Measurements from ENCODE around the gene SBNO1. TPM values are rescaled to one million over a fixed set of nuclear protein-coding genes. Genes with fewer than 3 reads are reported as not detected.
"Not testable (repeated sequence)": the region's sequence is repeated elsewhere in the genome, so short reads cannot be mapped to it uniquely, and the experiment has no call there.

SBNO1 gene
- total RNA-seq, 1 experiment from 2014 or later, result 60.8 TPM

GRCh38 chr12:123369229-123369628, 4.6 kb upstream of the SBNO1 start:
- BruUV-seq (replicated peaks), result no TSS peak
- no peaks in the 10 kb centered on the region for H3K4me1 Mint-ChIP-seq (ENCODE audit: low read depth, unreplicated experiment)
- CTCF ChIA-PET, result interaction anchor here (0.7 kb wide), 1 partner anchor 111 kb away, joined by 3 read pairs; no protein-coding TSS in a partner anchor
- TF ChIP-seq CTCF (IDR thresholded peaks at IDR 0.05; ENCODE audit: unreplicated experiment), result no peak
- H3K27ac Mint-ChIP-seq (ENCODE audit: unreplicated experiment), result no peak overlapping the region
- no peak overlapping the region for H3K4me3 Mint-ChIP-seq (ENCODE audit: low read depth, unreplicated experiment)
- no peaks in the 10 kb centered on the region for H3K9me3 Mint-ChIP-seq (ENCODE audit: low read depth, unreplicated experiment)
- DNase-seq, result no peak
- H3K27me3 Mint-ChIP-seq (ENCODE audit: unreplicated experiment), result no peaks in the 10 kb centered on the region
- H3K36me3 Mint-ChIP-seq (ENCODE audit: insufficient read depth, unreplicated experiment), result peaks cover 15% of the 10 kb centered on the region
- intact Hi-C loops (cut with micrococcal nuclease; ENCODE audit: unreplicated experiment), result no loop called here

GRCh38 chr12:123368431-123368830, 3.8 kb upstream of the SBNO1 start:
- CTCF ChIA-PET, result not testable (repeated sequence)

GRCh38 chr12:123367511-123367910, 2.9 kb upstream of the SBNO1 start:
- peaks cover 31% of the 10 kb centered on the region for H3K36me3 Mint-ChIP-seq (ENCODE audit: insufficient read depth, unreplicated experiment)
- CTCF ChIA-PET, result interaction anchor here (0.5 to 1.2 kb wide), 3 partner anchors 16 to 1480 kb away, joined by 3 to 4 read pairs (median 3); partner anchors contain the start of gene KMT5A
- H3K27ac Mint-ChIP-seq (ENCODE audit: unreplicated experiment), result no peak overlapping the region
- H3K27me3 Mint-ChIP-seq (ENCODE audit: unreplicated experiment), result no peaks in the 10 kb centered on the region
- BruUV-seq (replicated peaks), result no TSS peak
- H3K4me1 Mint-ChIP-seq (ENCODE audit: low read depth, unreplicated experiment), result no peaks in the 10 kb centered on the region
- no peak for DNase-seq
- intact Hi-C loops (cut with micrococcal nuclease; ENCODE audit: unreplicated experiment), result no loop called here
- no peak overlapping the region for H3K4me3 Mint-ChIP-seq (ENCODE audit: low read depth, unreplicated experiment)
- no peak for TF ChIP-seq CTCF (IDR thresholded peaks at IDR 0.05; ENCODE audit: unreplicated experiment)
- H3K9me3 Mint-ChIP-seq (ENCODE audit: low read depth, unreplicated experiment), result no peaks in the 10 kb centered on the region

More at GRCh38 chr12:123368431-123368830, 3.8 kb upstream of the SBNO1 start:
- BruUV-seq (replicated peaks); H3K27me3 Mint-ChIP-seq (ENCODE audit: unreplicated experiment); intact Hi-C loops (cut with micrococcal nuclease; ENCODE audit: unreplicated experiment); H3K9me3 Mint-ChIP-seq (ENCODE audit: low read depth, unreplicated experiment); H3K27ac Mint-ChIP-seq (ENCODE audit: unreplicated experiment); H3K4me1 Mint-ChIP-seq (ENCODE audit: low read depth, unreplicated experiment); DNase-seq; H3K4me3 Mint-ChIP-seq (ENCODE audit: low read depth, unreplicated experiment): not testable (repeated sequence)
- H3K36me3 Mint-ChIP-seq (ENCODE audit: insufficient read depth, unreplicated experiment), result peaks cover 23% of the 10 kb centered on the region

GRCh38 chr12:123365025-123365917, 624 bp upstream of the SBNO1 start:
- CTCF ChIA-PET, result interaction anchor here (0.6 to 3.0 kb wide), 17 partner anchors 9 to 1364 kb away, joined by 3 to 37 read pairs (median 4); partner anchors contain the start of genes KMT5A, MPHOSPH9, MTRFR and TCTN2
- H3K27me3 Mint-ChIP-seq (ENCODE audit: unreplicated experiment), result no peaks in the 10 kb centered on the region
- H3K4me1 Mint-ChIP-seq (ENCODE audit: low read depth, unreplicated experiment), result no peaks in the 10 kb centered on the region
- H3K4me3 Mint-ChIP-seq (ENCODE audit: low read depth, unreplicated experiment), result peak overlapping the region; percentile 73
- intact Hi-C loops (cut with micrococcal nuclease; ENCODE audit: unreplicated experiment), result loop anchor here (1.0 kb wide), 1 partner anchor 18 kb away; no protein-coding TSS in a partner anchor
- TSS peak; percentile 96 for BruUV-seq (replicated peaks)
- H3K27ac Mint-ChIP-seq (ENCODE audit: unreplicated experiment), result peak overlapping the region; percentile 87
- TF ChIP-seq CTCF (IDR thresholded peaks at IDR 0.05; ENCODE audit: unreplicated experiment), result peak; percentile 72
- peaks cover 38% of the 10 kb centered on the region for H3K36me3 Mint-ChIP-seq (ENCODE audit: insufficient read depth, unreplicated experiment)
- peak; percentile 99 for DNase-seq
- no peaks in the 10 kb centered on the region for H3K9me3 Mint-ChIP-seq (ENCODE audit: low read depth, unreplicated experiment)

Data from Calu3 (cell line).